Chondrocyte (in vitro differentiated cells): ENCODE data around the gene PRKCG. TPM values are rescaled to one million over a fixed set of nuclear protein-coding genes. Genes with fewer than 3 reads are reported as not detected.
"Not testable (repeated sequence)": the region's sequence is repeated elsewhere in the genome, so short reads cannot be mapped to it uniquely, and the experiment has no call there.

Experiments used
- DNase-seq: peaks from one replicate; pipeline ENCODE4 v3.0.0; 2021; ENCODE audit warnings: mixed read lengths, low spot score
- H3K27ac Mint-ChIP-seq: one replicate; pipeline ENCODE4 v1.8.0; 2021; ENCODE audit warnings: mild to moderate bottlenecking, moderate library complexity, mixed read lengths; ENCODE audit not compliant: unreplicated experiment
- H3K27me3 Mint-ChIP-seq: 2 replicates; pipeline ENCODE4 v1.8.0; 2021; ENCODE audit warnings: low read depth, mixed read lengths
- H3K36me3 Mint-ChIP-seq: 2 replicates; pipeline ENCODE4 v1.8.0; 2021; ENCODE audit warnings: low read depth, mixed read lengths
- H3K4me1 Mint-ChIP-seq: 2 replicates; pipeline ENCODE4 v1.8.0; 2021; ENCODE audit warnings: low read depth, mild to moderate bottlenecking, mixed read lengths
- H3K4me3 Mint-ChIP-seq: one replicate; pipeline ENCODE4 v1.8.0; 2021; ENCODE audit warnings: mild to moderate bottlenecking, moderate library complexity, mixed read lengths; ENCODE audit not compliant: unreplicated experiment
- H3K9me3 Mint-ChIP-seq: 2 replicates; pipeline ENCODE4 v1.8.0; 2021; ENCODE audit warnings: low read depth, mixed read lengths
- total RNA-seq: library from RNA; stranded (reverse); gene quantifications from 3 replicates; pipeline ENCODE4 v1.2.1, GENCODE V29; 2021
- TF ChIP-seq, protein P1 (sequence below): fragments of 200-600 bp; sonication (generic); IDR thresholded peaks from 2 replicates; pipeline ENCODE4 v1.5.0; 2021; ENCODE audit warnings: antibody characterized with exemption, mild to moderate bottlenecking, moderate library complexity

PRKCG gene
- total RNA-seq, 1 donor from 2014 or later: 0.15 TPM

DNA sequence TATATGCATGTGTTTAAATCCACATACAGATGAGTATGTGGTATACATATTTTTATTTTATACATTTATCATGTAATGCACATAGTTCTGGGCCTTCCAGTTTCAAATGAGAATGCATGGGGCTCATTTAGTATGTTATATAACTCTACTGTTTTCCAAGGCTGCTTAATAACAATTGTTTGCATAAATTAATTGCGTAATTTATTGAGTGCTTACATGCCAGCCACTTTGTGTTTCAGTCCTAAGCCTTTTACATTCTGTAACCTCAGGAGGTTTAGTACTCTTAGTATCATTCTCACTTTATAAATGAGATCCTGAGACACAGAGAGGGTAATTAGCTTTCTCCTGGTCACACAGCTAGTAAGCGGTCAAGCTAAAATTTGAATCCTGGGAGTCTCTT lies 64.0 kb downstream of the PRKCG start:
- no peaks in the 10 kb centered on the region for H3K9me3 Mint-ChIP-seq
- H3K4me1 Mint-ChIP-seq: no peaks in the 10 kb centered on the region
- H3K4me3 Mint-ChIP-seq: no peak overlapping the region
- no peak overlapping the region for H3K27ac Mint-ChIP-seq
- TF ChIP-seq, protein P1, sequence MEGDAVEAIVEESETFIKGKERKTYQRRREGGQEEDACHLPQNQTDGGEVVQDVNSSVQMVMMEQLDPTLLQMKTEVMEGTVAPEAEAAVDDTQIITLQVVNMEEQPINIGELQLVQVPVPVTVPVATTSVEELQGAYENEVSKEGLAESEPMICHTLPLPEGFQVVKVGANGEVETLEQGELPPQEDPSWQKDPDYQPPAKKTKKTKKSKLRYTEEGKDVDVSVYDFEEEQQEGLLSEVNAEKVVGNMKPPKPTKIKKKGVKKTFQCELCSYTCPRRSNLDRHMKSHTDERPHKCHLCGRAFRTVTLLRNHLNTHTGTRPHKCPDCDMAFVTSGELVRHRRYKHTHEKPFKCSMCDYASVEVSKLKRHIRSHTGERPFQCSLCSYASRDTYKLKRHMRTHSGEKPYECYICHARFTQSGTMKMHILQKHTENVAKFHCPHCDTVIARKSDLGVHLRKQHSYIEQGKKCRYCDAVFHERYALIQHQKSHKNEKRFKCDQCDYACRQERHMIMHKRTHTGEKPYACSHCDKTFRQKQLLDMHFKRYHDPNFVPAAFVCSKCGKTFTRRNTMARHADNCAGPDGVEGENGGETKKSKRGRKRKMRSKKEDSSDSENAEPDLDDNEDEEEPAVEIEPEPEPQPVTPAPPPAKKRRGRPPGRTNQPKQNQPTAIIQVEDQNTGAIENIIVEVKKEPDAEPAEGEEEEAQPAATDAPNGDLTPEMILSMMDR: no peak
- no peaks in the 10 kb centered on the region for H3K36me3 Mint-ChIP-seq
- no peak for DNase-seq
- peaks cover 38% of the 10 kb centered on the region for H3K27me3 Mint-ChIP-seq

- no peak overlapping the region for H3K27ac Mint-ChIP-seq
- TF ChIP-seq, protein P1: no peak
- no peak overlapping the region for H3K4me3 Mint-ChIP-seq
- H3K4me1 Mint-ChIP-seq: no peaks in the 10 kb centered on the region
- H3K27me3 Mint-ChIP-seq: peaks cover 30% of the 10 kb centered on the region
- H3K9me3 Mint-ChIP-seq: no peaks in the 10 kb centered on the region
- H3K36me3 Mint-ChIP-seq: no peaks in the 10 kb centered on the region
- no peak for DNase-seq
These were observed 65.6 kb downstream of the PRKCG start for GRCh38 chr19:53947624-53948023.

DNA sequence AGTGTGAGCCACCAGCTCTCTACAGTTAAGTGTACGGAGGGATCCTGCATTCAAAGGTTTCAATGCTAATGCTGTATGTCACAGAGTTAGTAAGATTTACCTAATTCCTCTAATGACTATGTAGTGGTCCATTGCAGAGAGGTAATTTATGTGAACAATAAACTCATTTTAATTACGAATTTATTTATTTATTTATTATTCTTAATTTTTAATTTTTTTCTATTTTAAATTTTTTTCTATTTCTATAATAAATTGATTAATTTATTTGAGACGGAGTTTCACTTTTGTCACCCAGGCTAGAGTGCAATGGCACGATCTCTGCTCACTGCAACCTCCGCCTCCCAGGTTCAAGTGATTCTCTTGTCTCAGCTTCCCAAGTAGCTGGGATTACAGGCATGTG lies 66.6 kb downstream of the PRKCG start:
- H3K4me1 Mint-ChIP-seq, H3K4me3 Mint-ChIP-seq, DNase-seq, H3K9me3 Mint-ChIP-seq, H3K27ac Mint-ChIP-seq, H3K36me3 Mint-ChIP-seq: not testable (repeated sequence)
- H3K27me3 Mint-ChIP-seq: peaks cover 23% of the 10 kb centered on the region

DNA sequence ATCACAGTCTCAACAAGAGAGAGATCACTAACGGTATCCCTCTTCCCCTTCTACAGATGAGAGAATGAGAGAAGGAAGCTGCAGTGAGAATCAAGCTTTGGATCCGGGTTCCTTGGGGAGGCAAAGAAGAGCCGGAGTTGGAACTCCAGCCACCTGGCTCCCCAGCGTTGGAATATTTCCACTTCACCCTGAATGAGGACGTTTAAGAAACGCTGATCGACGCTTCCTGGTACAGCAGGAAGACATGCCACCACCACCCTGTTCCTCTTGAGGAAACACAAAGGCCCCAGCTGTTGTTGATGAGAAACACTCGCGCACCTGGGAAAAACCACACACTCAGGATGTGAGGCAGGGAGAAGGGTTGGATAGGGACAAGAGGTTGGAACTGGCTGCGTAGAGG lies 69.4 kb downstream of the PRKCG start:
- Mint-ChIP-seq H3K36me3 (no peaks in the 10 kb centered on the region), H3K4me1 (no peaks in the 10 kb centered on the region), H3K9me3 (peaks cover 4% of the 10 kb centered on the region), H3K27ac (no peak overlapping the region), H3K4me3 (no peak overlapping the region), H3K27me3 (peaks cover 14% of the 10 kb centered on the region)
- TF ChIP-seq, protein P1: no peak
- DNase-seq: no peak

- TF ChIP-seq, protein P1: no peak
- H3K4me1 Mint-ChIP-seq: no peaks in the 10 kb centered on the region
- H3K27me3 Mint-ChIP-seq: peaks cover 17% of the 10 kb centered on the region
- no peak for DNase-seq
- H3K36me3 Mint-ChIP-seq: no peaks in the 10 kb centered on the region
- no peak overlapping the region for H3K27ac Mint-ChIP-seq
- peaks cover 4% of the 10 kb centered on the region for H3K9me3 Mint-ChIP-seq
- H3K4me3 Mint-ChIP-seq: no peak overlapping the region
These were observed 70.0 kb downstream of the PRKCG start for GRCh38 chr19:53951947-53952346.

GRCh38 chr19:53953383-53953782 lies 71.4 kb downstream of the PRKCG start:
- DNase-seq: no peak
- H3K9me3 Mint-ChIP-seq: peaks cover 4% of the 10 kb centered on the region
- no peaks in the 10 kb centered on the region for H3K4me1 Mint-ChIP-seq
- TF ChIP-seq, protein P1: no peak
- H3K27me3 Mint-ChIP-seq: peaks cover 27% of the 10 kb centered on the region
- H3K36me3 Mint-ChIP-seq: no peaks in the 10 kb centered on the region
- no peak overlapping the region for H3K27ac Mint-ChIP-seq
- H3K4me3 Mint-ChIP-seq: no peak overlapping the region

Other genes starting within 250 kb of the PRKCG start
- not detected in 3 replicates for gene NLRP12, start 57.9 kb upstream of the PRKCG start, total RNA-seq
- gene MYADM, start 14.3 kb upstream of the PRKCG start, total RNA-seq: 184 to 293 TPM (median 292 TPM) in 3 replicates
- gene CACNG7, start 27.1 kb downstream of the PRKCG start, total RNA-seq: not detected in 3 replicates
- gene CACNG8, start 80.7 kb downstream of the PRKCG start, total RNA-seq: 0.05 TPM in 1 of 3 replicates, not detected in the others
- not detected in 3 replicates for gene CACNG6, start 109.4 kb downstream of the PRKCG start, total RNA-seq
- gene VSTM1, start 181.7 kb downstream of the PRKCG start, total RNA-seq: not detected in 3 replicates
- not detected in 3 replicates for gene TARM1, start 199.2 kb downstream of the PRKCG start, total RNA-seq
- 0.21 to 0.48 TPM (median 0.37 TPM) in 3 replicates for gene OSCAR, start 218.6 kb downstream of the PRKCG start, total RNA-seq
- gene NDUFA3, start 220.7 kb downstream of the PRKCG start, total RNA-seq: 77.4 to 93.7 TPM (median 92.1 TPM) in 3 replicates
- 23.3 to 28.5 TPM (median 28.0 TPM) in 3 replicates for gene TFPT, start 233.5 kb downstream of the PRKCG start, total RNA-seq
- gene PRPF31, start 233.6 kb downstream of the PRKCG start, total RNA-seq: 45.8 to 62.5 TPM (median 45.9 TPM) in 3 replicates